ENCODE results near the gene UBALD1. TPM values are rescaled to one million over a fixed set of nuclear protein-coding genes. Genes with fewer than 3 reads are reported as not detected.

The UBALD1 gene
- polyA plus RNA-seq, 3 donors, result 2.2 to 19.2 (median 2.8) TPM

DNA sequence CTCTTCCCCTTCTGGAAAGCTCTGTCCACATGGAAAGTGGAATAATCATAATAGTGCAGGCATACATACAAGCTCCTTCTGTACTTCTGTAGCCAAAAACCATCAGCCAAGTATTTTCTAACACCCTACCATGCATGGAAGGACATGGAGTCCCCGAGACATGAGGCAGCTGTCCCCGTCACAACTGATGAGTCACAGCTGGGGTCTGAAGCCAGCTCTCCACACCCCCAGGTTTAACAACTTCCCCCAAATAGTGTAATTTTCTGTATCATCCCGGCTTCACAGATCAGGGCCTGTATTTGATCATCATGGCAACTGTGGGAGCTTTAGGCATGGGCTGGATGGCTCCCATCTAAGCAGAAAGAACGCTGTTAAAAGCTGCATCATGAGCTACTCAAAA is 42.0 kb downstream of the UBALD1 start:
- H3K9ac ChIP-seq (ENCODE audit: insufficient read depth, low read length, poor library complexity, severe bottlenecking), result no peak overlapping the region
- DNase-seq, result no peak
- H3K4me1 Mint-ChIP-seq, result peaks cover 6% of the 10 kb centered on the region
- TF ChIP-seq, protein P1, sequence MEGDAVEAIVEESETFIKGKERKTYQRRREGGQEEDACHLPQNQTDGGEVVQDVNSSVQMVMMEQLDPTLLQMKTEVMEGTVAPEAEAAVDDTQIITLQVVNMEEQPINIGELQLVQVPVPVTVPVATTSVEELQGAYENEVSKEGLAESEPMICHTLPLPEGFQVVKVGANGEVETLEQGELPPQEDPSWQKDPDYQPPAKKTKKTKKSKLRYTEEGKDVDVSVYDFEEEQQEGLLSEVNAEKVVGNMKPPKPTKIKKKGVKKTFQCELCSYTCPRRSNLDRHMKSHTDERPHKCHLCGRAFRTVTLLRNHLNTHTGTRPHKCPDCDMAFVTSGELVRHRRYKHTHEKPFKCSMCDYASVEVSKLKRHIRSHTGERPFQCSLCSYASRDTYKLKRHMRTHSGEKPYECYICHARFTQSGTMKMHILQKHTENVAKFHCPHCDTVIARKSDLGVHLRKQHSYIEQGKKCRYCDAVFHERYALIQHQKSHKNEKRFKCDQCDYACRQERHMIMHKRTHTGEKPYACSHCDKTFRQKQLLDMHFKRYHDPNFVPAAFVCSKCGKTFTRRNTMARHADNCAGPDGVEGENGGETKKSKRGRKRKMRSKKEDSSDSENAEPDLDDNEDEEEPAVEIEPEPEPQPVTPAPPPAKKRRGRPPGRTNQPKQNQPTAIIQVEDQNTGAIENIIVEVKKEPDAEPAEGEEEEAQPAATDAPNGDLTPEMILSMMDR (IDR thresholded peaks at IDR 0.05), result no peak
- no peak overlapping the region for H3K27ac ChIP-seq (ENCODE audit: low read depth in 1 of 2, low read length in 2 of 2)
- no peak overlapping the region for H3K4me3 Mint-ChIP-seq
- H3K27me3 ChIP-seq (ENCODE audit: control insufficient read depth in 2 of 2, insufficient read depth in 2 of 2, low read length in 2 of 2), result no peaks in the 10 kb centered on the region
- H3K4me2 ChIP-seq (replicated peaks; ENCODE audit: extremely low read depth, low read length, poor library complexity, severe bottlenecking), result no peak overlapping the region
- no peak overlapping the region for H3K4me3 ChIP-seq (replicated peaks in 1 of 3; ENCODE audit: low read depth in 2 of 3, low read length in 3 of 3)
- H3K27ac Mint-ChIP-seq, result no peak overlapping the region
- no peaks in the 10 kb centered on the region for H3K79me2 ChIP-seq (ENCODE audit: insufficient read depth, low read length)
- WGBS (ENCODE audit: insufficient coverage), result 29% methylated on average over 4 of the region's 4 CpGs
- no peaks in the 10 kb centered on the region for H3K36me3 Mint-ChIP-seq
- peaks cover 0 to 2% of the 10 kb centered on the region in 2 donors for H3K4me1 ChIP-seq (ENCODE audit: control insufficient read depth in 1 of 2, insufficient read depth in 2 of 2, low read length in 2 of 2)
- H3K9me3 ChIP-seq (replicated peaks in 1 of 2; ENCODE audit: control insufficient read depth in 1 of 2, insufficient read depth in 1 of 2, low read length in 2 of 2), result no peaks in the 10 kb centered on the region
- H3K36me3 ChIP-seq (replicated peaks in 1 of 2; ENCODE audit: control insufficient read depth in 1 of 2, insufficient read depth in 2 of 2, low read length in 2 of 2), result no peaks in the 10 kb centered on the region
- no peak overlapping the region for H2AFZ ChIP-seq (ENCODE audit: insufficient read depth, low read depth, low read length, poor library complexity, severe bottlenecking)
- no peaks in the 10 kb centered on the region for H4K20me1 ChIP-seq (ENCODE audit: insufficient read depth, low read length)
- intact Hi-C loops (cut with micrococcal nuclease), result no loop called here
- H3K27me3 Mint-ChIP-seq (ENCODE audit: low read depth in 3 of 3), result peaks cover 2 to 3% (median 2%) of the 10 kb centered on the region in 3 donors
- no peaks in the 10 kb centered on the region for H3K9me3 Mint-ChIP-seq

DNA sequence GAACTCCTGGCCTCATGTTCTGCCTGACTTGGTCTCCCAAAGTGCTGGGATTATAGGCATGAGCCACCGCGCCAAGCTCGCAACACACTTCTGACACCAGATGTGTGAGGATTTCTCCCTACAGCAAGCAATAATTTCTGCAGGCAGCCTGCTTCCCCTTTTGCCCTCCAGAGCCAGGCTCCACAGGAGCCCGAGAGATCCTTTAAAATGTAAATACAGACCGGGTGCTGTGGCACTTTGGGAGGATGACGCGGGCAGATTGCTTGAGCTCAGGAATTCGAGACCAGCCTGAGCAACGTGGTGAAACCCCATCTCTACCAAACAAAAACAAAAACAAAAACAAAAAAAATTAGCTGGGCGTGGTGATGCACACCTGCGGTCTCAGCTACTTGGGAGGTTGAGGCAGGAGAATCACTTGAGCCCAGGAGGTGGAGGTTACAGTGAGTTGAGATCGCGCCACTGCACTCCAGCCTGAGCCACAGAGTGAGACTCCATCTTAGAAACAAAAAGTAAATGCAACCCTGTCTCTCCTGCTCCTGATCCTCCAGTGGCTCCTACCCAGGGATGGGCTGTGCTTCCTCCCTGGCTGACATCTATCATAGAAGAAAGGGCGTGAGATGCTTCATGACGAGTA is 43.9 kb downstream of the UBALD1 start:
- Histone ChIP-seq H3K27ac (ENCODE audit: low read depth in 1 of 2, low read length in 2 of 2) (no peak overlapping the region), H3K9me3 (replicated peaks in 1 of 2; ENCODE audit: control insufficient read depth in 1 of 2, insufficient read depth in 1 of 2, low read length in 2 of 2) (no peaks in the 10 kb centered on the region), H3K4me2 (replicated peaks; ENCODE audit: extremely low read depth, low read length, poor library complexity, severe bottlenecking) (no peak overlapping the region), H3K9ac (ENCODE audit: insufficient read depth, low read length, poor library complexity, severe bottlenecking) (no peak overlapping the region), H3K4me3 (replicated peaks in 1 of 3; ENCODE audit: low read depth in 2 of 3, low read length in 3 of 3) (no peak overlapping the region), H3K36me3 (replicated peaks in 1 of 2; ENCODE audit: control insufficient read depth in 1 of 2, insufficient read depth in 2 of 2, low read length in 2 of 2) (no peaks in the 10 kb centered on the region), H3K27me3 (ENCODE audit: control insufficient read depth in 2 of 2, insufficient read depth in 2 of 2, low read length in 2 of 2) (no peaks in the 10 kb centered on the region), H2AFZ (ENCODE audit: insufficient read depth, low read depth, low read length, poor library complexity, severe bottlenecking) (no peak overlapping the region), H4K20me1 (ENCODE audit: insufficient read depth, low read length) (no peaks in the 10 kb centered on the region), H3K4me1 (ENCODE audit: control insufficient read depth in 1 of 2, insufficient read depth in 2 of 2, low read length in 2 of 2) (peaks cover 0 to 2% of the 10 kb centered on the region in 2 donors), H3K79me2 (ENCODE audit: insufficient read depth, low read length) (no peaks in the 10 kb centered on the region)
- H3K4me1 Mint-ChIP-seq, result peaks cover 6% of the 10 kb centered on the region
- DNase-seq, result no peak
- peaks cover 2 to 6% (median 3%) of the 10 kb centered on the region in 3 donors for H3K27me3 Mint-ChIP-seq (ENCODE audit: low read depth in 3 of 3)
- H3K9me3 Mint-ChIP-seq, result no peaks in the 10 kb centered on the region
- TF ChIP-seq, protein P1 (IDR thresholded peaks at IDR 0.05), result no peak
- no peak overlapping the region for H3K27ac Mint-ChIP-seq
- no peak overlapping the region for H3K4me3 Mint-ChIP-seq
- 79% methylated on average over 7 of the region's 15 CpGs for WGBS (ENCODE audit: insufficient coverage)
- H3K36me3 Mint-ChIP-seq, result no peaks in the 10 kb centered on the region
- intact Hi-C loops (cut with micrococcal nuclease), result no loop called here

All from CD14-positive monocyte (primary cell).